ENCODE results near the gene CAPN12.

GRCh38 chr19:38743394-38744297, 628 bp downstream of the CAPN12 start:
- TF ChIP-seq EZH2 (IDR thresholded peaks at IDR 0.05; ENCODE audit: insufficient read depth, poor library complexity, severe bottlenecking) (no peak), EZH2phosphoT487 (IDR thresholded peaks at IDR 0.05; ENCODE audit: insufficient read depth, low read depth) (no peak)

Measured in GM23248 (cell line).